Stomach (tissue), 4 donors: Measurements from ENCODE around the gene PALLD.

Experiments
- CTCF ChIP-seq, 7 experiments: fragments of 450-650 bp in 4 of 7; fragments of 200-600 bp in 3 of 7; sonication (generic) in 3 of 7; IDR thresholded peaks; one replicate each; pipeline ENCODE4 v1.5.1; 2016 to 2019; ENCODE audit warnings: antibody characterized with exemption in 7 of 7, control low read depth in 2 of 7, mild to moderate bottlenecking in 1 of 7
- EP300 ChIP-seq: sonication (generic); formaldehyde crosslinking; IDR thresholded peaks from one replicate; pipeline ENCODE4 v1.6.1; 2017; ENCODE audit warnings: antibody characterized with exemption
- POLR2A ChIP-seq, 4 donors: fragments of 450-650 bp; IDR thresholded peaks; one replicate each; pipeline ENCODE4 v1.6.1; 2016; ENCODE audit warnings: antibody characterized with exemption in 4 of 4, control low read depth in 2 of 4, mild to moderate bottlenecking in 1 of 4, moderate library complexity in 1 of 4
- POLR2AphosphoS5 ChIP-seq, 3 donors: sonication (generic); formaldehyde crosslinking; IDR thresholded peaks; one replicate each; pipeline ENCODE4 v1.6.1; 2016; ENCODE audit warnings: antibody characterized with exemption in 3 of 3

GRCh38 chr4:168613869-168614268 is 117.0 kb downstream of the PALLD start:
- TF ChIP-seq POLR2A (IDR thresholded peaks at IDR 0.05): no peak
- no peak for TF ChIP-seq CTCF (IDR thresholded peaks at IDR 0.05)
- TF ChIP-seq EP300: no peak
- no peak for TF ChIP-seq POLR2AphosphoS5 (IDR thresholded peaks at IDR 0.05)
